ENCODE measurements around the gene RIMS4. TPM values are rescaled to one million over a fixed set of nuclear protein-coding genes. Genes with fewer than 3 reads are reported as not detected.

Gene RIMS4
- total and polyA plus RNA-seq, 10 of the 15 experiments (the other 5 are each of a cell fraction or from before 2014, with no cell fraction given): under 0.01 to 0.07 (median 0.05) TPM; not detected in 5

GRCh38 chr20:44721785-44722054 is 88.6 kb downstream of the RIMS4 start:
- intact Hi-C loops (cut with micrococcal nuclease; ENCODE audit: unreplicated experiment) (no loop called here), in situ Hi-C loops (cut with MboI) (no loop called here)
- no peak for FAIRE-seq
- no TSS peak for BruUV-seq (replicated peaks)
- Histone ChIP-seq H3K36me3 (ENCODE audit: control insufficient read depth in 2 of 2, insufficient read depth in 2 of 2, low read length in 1 of 2) (no peaks in the 10 kb centered on the region), H3K27ac (ENCODE audit: control insufficient read depth, insufficient read depth) (no peak overlapping the region), H3K4me2 (ENCODE audit: control insufficient read depth, insufficient read depth) (no peak overlapping the region), H3K4me3 (no peak overlapping the region), H3K79me2 (ENCODE audit: control insufficient read depth, insufficient read depth, low read length) (no peaks in the 10 kb centered on the region), H3K27me3 (replicated peaks in 1 of 2; ENCODE audit: control insufficient read depth in 2 of 2, insufficient read depth in 2 of 2, low read length in 1 of 2) (peaks cover 0 to 1% of the 10 kb centered on the region in 2 experiments; a peak in 3 of 4 replicates), H3K9ac (ENCODE audit: control insufficient read depth, insufficient read depth, low read length) (no peak overlapping the region), H4K20me1 (ENCODE audit: control insufficient read depth, insufficient read depth) (no peaks in the 10 kb centered on the region), H3K4me1 (ENCODE audit: control insufficient read depth, insufficient read depth, low read length) (no peaks in the 10 kb centered on the region), H2AFZ (ENCODE audit: control insufficient read depth, low read depth, low read length) (no peak overlapping the region), H3K9me3 (replicated peaks; ENCODE audit: control insufficient read depth, insufficient read depth, low read length) (no peaks in the 10 kb centered on the region)
- 88% methylated on average over 1 of the region's 1 CpG for WGBS (ENCODE audit: insufficient coverage, insufficient replicate concordance, low lambda C conversion rate, missing lambda C conversion rate)
- RAD21 ChIA-PET (ENCODE audit: unreplicated experiment): no interaction called here
- POLR2A ChIA-PET: interaction anchor here (0.7 kb wide), 1 partner anchor 120 kb away, joined by 5 read pairs; no protein-coding TSS in a partner anchor
- no peak for DNase-seq (ENCODE audit: low read depth, low spot score)
- SMC1A ChIA-PET (ENCODE audit: uncharacterized antibody, unreplicated experiment): interaction anchor here (1.2 kb wide), 1 partner anchor 17 kb away, joined by 3 read pairs; no protein-coding TSS in a partner anchor
- ATAC-seq: no peak
- TF ChIP-seq ATF7 (IDR thresholded peaks at IDR 0.05; ENCODE audit: low read depth) (no peak), MTA3 (IDR thresholded peaks at IDR 0.05; ENCODE audit: borderline replicate concordance, low read length) (no peak)
- CTCF ChIA-PET: interaction anchor here (1.3 to 1.6 kb wide), 2 partner anchors 11 to 25 kb away, joined by 4 to 8 read pairs; no protein-coding TSS in a partner anchor

DNA sequence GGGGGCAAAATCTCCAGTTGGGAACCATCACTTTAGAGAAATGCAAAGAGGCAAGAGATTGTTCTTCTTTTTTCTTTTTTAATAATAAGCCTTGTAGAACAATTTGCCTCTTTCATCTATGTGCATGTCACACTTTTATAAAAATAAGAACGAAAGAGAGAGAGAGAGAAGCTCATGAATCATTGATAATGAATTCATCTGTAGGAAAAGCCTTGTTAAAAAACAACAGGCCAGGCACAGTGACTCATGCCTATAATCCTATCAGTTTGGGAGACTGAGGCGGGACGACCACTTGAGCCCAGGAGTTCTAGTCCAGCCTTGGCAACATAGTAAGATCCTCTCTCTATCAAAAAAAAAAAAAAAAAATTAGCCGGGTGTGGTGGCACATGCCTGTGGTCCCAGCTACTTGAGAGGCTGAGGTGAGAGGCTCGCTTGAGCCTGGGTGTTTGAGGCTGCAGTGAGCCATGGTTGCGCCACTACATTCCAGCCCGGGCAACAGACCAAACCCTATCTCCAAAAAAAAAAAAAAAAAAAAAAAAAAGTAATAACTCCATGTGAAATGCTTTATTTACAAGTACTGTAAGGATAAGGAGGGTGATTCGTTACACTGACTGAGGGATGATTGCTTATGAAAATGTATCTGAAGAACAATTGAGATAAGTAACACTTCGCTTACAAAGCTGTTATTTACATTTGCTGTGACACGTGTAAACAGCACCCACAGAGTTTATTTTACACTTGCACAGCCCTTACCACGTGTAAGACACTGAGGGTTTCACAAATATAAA is 89.2 kb downstream of the RIMS4 start:
- no peak for FAIRE-seq
- H3K4me2 ChIP-seq (ENCODE audit: control insufficient read depth, insufficient read depth): no peak overlapping the region
- TF ChIP-seq CHD1 (IDR thresholded peaks at IDR 0.05; ENCODE audit: low read depth, low read length): no peak
- TF ChIP-seq KDM1A (IDR thresholded peaks at IDR 0.05; ENCODE audit: borderline replicate concordance): no peak
- no peak for TF ChIP-seq TAF1 (IDR thresholded peaks at IDR 0.05; ENCODE audit: borderline replicate concordance, low read depth, low read length)
- TF ChIP-seq MTA2 (IDR thresholded peaks at IDR 0.05; ENCODE audit: low read depth): no peak
- TF ChIP-seq CBX3 (IDR thresholded peaks at IDR 0.05; ENCODE audit: borderline replicate concordance, low read depth): no peak
- TF ChIP-seq HDAC2 (IDR thresholded peaks at IDR 0.05): no peak
- no peak for TF ChIP-seq IKZF1 (conservative IDR thresholded peaks at IDR 0.05)
- TF ChIP-seq, protein P1, sequence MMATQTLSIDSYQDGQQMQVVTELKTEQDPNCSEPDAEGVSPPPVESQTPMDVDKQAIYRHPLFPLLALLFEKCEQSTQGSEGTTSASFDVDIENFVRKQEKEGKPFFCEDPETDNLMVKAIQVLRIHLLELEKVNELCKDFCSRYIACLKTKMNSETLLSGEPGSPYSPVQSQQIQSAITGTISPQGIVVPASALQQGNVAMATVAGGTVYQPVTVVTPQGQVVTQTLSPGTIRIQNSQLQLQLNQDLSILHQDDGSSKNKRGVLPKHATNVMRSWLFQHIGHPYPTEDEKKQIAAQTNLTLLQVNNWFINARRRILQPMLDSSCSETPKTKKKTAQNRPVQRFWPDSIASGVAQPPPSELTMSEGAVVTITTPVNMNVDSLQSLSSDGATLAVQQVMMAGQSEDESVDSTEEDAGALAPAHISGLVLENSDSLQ (IDR thresholded peaks at IDR 0.05): no peak
- no peak for TF ChIP-seq NR2C2 (IDR thresholded peaks at IDR 0.05; ENCODE audit: borderline replicate concordance, control insufficient read depth, insufficient read length, low read depth)
- TF ChIP-seq NR2F1 (conservative IDR thresholded peaks at IDR 0.05): no peak
- TF ChIP-seq RBBP5 (conservative IDR thresholded peaks at IDR 0.05): no peak
- TF ChIP-seq STAT3 (IDR thresholded peaks at IDR 0.05; ENCODE audit: low read depth, low read length): no peak
- TF ChIP-seq PBX3 (IDR thresholded peaks at IDR 0.05; ENCODE audit: insufficient replicate concordance, low read depth, low read length): no peak

More for the DNA sequence above, 89.2 kb downstream of the RIMS4 start:
- intact Hi-C loops (cut with micrococcal nuclease; ENCODE audit: unreplicated experiment) (no loop called here), in situ Hi-C loops (cut with MboI) (no loop called here)
- no peaks in the 10 kb centered on the region for H4K20me1 ChIP-seq (ENCODE audit: control insufficient read depth, insufficient read depth)
- no peak overlapping the region for H3K9ac ChIP-seq (ENCODE audit: control insufficient read depth, insufficient read depth, low read length)
- WGBS (ENCODE audit: insufficient coverage, insufficient replicate concordance, low lambda C conversion rate, missing lambda C conversion rate): 44% methylated on average over 11 of the region's 11 CpGs
- no peak for ATAC-seq
- ChIA-PET POLR2A (interaction anchor here (0.7 kb wide), 1 partner anchor 119 kb away, joined by 5 read pairs; no protein-coding TSS in a partner anchor), CTCF (interaction anchor here (1.3 to 1.6 kb wide), 2 partner anchors 11 to 26 kb away, joined by 4 to 8 read pairs; no protein-coding TSS in a partner anchor), RAD21 (ENCODE audit: unreplicated experiment) (no interaction called here), SMC1A (ENCODE audit: uncharacterized antibody, unreplicated experiment) (interaction anchor here (1.2 kb wide), 1 partner anchor 18 kb away, joined by 3 read pairs; no protein-coding TSS in a partner anchor)
- H3K27me3 ChIP-seq (replicated peaks in 1 of 2; ENCODE audit: control insufficient read depth in 2 of 2, insufficient read depth in 2 of 2, low read length in 1 of 2): peaks cover 0 to 1% of the 10 kb centered on the region in 2 experiments; a peak in 2 of 4 replicates
- H3K36me3 ChIP-seq (ENCODE audit: control insufficient read depth in 2 of 2, insufficient read depth in 2 of 2, low read length in 1 of 2): no peaks in the 10 kb centered on the region
- H3K27ac ChIP-seq (ENCODE audit: control insufficient read depth, insufficient read depth): no peak overlapping the region
- no peaks in the 10 kb centered on the region for H3K9me3 ChIP-seq (replicated peaks; ENCODE audit: control insufficient read depth, insufficient read depth, low read length)
- BruUV-seq (replicated peaks): no TSS peak
- DNase-seq (ENCODE audit: low read depth, low spot score): no peak
- no peaks in the 10 kb centered on the region for H3K4me1 ChIP-seq (ENCODE audit: control insufficient read depth, insufficient read depth, low read length)
- no peaks in the 10 kb centered on the region for H3K79me2 ChIP-seq (ENCODE audit: control insufficient read depth, insufficient read depth, low read length)
- H3K4me3 ChIP-seq: no peak overlapping the region
- no peak overlapping the region for H2AFZ ChIP-seq (ENCODE audit: control insufficient read depth, low read depth, low read length)
